Testis (tissue), 2 donors: ENCODE results near the gene XPNPEP3.

ENCODE experiments used
- CTCF ChIP-seq, 3 experiments: fragments of 450-650 bp in 2 of 3; fragments of 200-600 bp in 1 of 3; sonication (generic) in 1 of 3; IDR thresholded peaks; one replicate each; pipeline ENCODE4 v1.5.1; 2016 to 2019; ENCODE audit warnings: antibody characterized with exemption in 3 of 3, mild to moderate bottlenecking in 2 of 3, moderate library complexity in 1 of 3
- POLR2A ChIP-seq: fragments of 450-650 bp; IDR thresholded peaks from one replicate; pipeline ENCODE4 v1.6.1; 2017; ENCODE audit warnings: antibody characterized with exemption, mild to moderate bottlenecking, moderate library complexity

DNA sequence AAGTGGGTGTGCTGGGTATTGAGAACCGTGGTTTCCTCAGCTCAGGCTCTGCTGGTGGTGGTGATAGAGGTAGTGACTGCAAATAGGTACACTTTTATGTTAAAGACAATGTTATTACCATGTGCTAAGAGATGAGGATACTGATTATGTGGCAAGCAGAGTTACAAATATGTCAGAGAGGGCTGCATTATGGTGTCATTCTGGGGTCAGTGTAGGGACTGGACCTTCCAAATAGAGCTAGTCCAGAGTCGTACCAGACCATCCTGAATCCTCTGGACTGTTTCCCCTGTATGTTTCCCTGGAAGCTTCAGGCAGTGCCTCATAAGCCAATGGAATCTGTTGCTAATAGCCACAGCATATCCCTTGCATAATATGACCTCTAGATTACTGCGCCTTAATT, 5.1 kb downstream of the XPNPEP3 start, which contains the start of gene DNAJB7:
- no peak for TF ChIP-seq CTCF (IDR thresholded peaks at IDR 0.05)
- TF ChIP-seq POLR2A, result no peak
